GM19240 (cell line): ENCODE results near the gene CCDC154.
A peak's percentile ranks its signal among the peaks of the same experiment; 100 is the strongest.

Experiments
- DNase-seq: peaks from one replicate; pipeline ENCODE4 v3.0.0; 2011; ENCODE audit warnings: low spot score; ENCODE audit not compliant: insufficient read length

CCDC154 gene

GRCh38 chr16:1425616-1426370 is 18.6 kb downstream of the CCDC154 start:
- DNase-seq: no peak

GRCh38 chr16:1424028-1424427 is 20.3 kb downstream of the CCDC154 start:
- DNase-seq: no peak

DNA sequence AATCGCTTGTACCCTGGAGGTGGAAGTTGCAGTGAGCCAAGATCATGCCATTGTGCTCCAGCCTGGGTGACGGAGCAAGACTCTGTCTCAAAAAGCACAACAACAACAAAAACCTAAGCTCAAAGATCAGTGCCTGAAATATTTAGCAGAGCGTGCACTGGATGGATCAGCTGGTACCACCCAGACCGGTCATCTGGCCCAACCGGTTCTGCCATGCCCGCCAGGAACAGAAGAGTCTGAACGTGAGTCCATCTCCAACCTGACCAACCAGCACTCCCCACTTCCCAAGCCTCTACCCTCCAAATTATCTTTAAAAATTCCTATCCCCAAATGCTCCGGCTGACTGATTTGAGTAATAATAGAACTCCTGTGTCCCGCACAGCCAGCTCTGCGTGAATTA is 22.3 kb downstream of the CCDC154 start:
- DNase-seq: no peak

DNA sequence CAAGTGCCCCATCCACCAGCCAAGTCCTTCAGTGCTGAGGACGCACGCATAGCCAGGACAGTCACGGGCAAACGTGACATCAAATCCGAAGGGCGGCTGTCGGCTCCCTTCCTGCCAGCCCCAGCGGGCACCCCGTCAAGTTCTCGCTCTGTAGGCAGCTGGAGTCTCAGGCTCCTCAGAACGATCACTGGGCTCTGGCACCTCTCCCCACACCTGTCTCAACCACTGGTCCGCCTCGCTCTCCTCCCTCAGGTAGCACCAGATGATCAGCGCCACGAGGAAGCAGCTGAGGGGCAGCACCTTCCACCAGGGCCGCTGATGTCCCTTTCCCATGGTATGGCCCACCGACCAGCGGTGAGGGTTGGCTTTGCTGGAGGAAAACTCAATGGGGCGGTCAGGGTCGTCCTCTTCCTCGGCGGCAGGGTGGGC is 24.2 kb downstream of the CCDC154 start:
- no peak for DNase-seq

- no peak for DNase-seq
Observed at GRCh38 chr16:1416521-1416941, 27.8 kb downstream of the CCDC154 start.

DNA sequence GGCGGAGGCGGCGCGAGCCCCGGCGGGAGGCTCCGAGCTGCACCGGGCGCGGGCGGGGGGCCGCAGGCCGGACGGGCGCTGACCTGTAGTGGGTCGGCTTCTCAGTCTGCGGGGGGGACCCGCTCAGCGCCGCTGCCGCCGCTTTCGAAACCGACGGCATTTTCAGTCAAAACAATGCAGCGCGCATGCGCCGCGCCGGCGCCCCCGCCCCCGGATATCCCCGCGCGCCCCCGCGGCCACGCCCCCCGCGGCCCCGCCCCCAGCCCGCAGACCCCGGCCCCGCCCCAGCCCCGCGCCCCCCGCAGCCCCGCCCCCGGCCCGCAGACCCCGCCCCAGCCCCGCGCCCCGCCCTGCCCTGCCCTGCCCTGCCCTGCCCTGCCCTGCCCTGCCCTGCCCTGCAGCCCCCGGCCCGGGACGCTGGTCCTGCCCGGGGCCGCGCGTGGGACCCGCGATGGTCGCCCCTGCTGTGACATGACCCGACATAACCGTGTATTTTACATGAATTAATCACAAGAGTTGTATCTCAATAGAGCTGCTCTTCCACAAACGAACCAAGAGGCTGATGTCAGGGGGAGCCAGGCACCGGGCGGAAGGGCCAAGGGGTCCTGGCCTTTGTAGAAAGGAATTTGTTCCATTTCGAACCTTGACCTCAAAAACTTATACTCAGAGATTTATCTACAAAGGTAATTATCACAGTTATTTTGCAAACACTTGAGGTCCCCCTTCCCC is 29.7 kb downstream of the CCDC154 start, which contains the start of gene UNKL:
UNKL (minus strand) TSS at position 173 of the 729 bp plus-strand sequence; CDS start at position 160, 13 bp downstream.
- peak; percentile 65 for DNase-seq

DNA sequence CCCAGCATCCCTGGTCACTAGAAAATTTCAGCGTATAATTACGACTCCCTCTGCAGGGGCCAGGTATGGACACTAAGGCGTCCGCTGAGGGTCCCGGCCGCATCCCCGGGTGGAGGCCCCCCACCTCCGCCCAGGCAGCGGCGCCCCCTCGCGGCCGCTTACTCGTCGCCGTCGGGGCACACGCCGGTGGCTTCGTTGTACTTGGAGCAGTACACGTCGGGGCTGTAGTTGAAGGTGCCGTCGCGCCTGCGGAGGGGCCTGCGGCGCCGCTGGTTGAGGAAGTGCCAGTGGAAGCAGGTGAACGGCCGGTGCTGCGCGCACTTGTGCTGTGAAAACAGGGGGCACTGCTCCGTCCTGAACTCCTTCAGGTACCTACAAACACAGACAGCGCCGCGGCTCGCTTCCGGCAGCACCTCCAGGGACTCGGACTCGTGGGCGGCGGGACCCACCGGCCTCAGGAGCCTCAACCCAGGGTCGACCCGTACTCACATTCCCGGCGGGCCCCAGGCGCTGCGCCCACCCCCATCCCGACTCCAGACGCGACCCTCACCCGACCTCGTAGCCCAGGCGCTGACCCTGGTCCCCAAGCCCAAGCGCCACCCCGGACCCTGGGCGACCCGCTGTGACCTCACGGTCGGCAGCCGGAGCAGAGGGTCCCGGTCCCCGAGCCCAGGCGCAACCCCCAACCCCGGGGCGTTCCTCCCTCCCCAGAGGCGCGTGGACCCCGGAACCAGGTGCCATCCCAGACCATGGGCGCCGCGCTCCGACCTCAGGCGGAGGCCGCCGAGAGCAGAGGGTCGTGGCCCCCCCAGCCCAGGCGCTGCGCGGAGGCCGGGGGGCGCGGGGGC is 30.4 kb downstream of the CCDC154 start:
- DNase-seq: peak; percentile 50

DNA sequence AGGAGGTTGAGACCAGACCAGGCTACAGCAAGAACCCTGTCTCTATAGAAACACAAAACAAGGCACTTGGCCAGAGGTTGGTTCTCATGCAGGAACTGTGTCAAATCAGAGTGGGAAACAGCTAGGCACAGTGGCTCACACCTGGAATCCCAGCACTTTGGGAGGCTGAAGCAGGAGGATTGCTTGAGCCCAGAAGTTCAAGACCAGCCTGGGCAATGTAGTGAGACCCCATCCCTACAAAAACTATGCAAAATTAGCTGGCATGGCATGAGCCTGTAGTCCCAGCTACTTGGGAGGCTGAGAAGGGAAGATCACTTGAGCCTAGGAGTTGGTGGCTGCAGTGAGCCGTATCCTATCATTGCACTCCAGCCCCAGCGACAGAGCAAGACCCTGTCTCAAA is 31.5 kb downstream of the CCDC154 start:
- no peak for DNase-seq

DNA sequence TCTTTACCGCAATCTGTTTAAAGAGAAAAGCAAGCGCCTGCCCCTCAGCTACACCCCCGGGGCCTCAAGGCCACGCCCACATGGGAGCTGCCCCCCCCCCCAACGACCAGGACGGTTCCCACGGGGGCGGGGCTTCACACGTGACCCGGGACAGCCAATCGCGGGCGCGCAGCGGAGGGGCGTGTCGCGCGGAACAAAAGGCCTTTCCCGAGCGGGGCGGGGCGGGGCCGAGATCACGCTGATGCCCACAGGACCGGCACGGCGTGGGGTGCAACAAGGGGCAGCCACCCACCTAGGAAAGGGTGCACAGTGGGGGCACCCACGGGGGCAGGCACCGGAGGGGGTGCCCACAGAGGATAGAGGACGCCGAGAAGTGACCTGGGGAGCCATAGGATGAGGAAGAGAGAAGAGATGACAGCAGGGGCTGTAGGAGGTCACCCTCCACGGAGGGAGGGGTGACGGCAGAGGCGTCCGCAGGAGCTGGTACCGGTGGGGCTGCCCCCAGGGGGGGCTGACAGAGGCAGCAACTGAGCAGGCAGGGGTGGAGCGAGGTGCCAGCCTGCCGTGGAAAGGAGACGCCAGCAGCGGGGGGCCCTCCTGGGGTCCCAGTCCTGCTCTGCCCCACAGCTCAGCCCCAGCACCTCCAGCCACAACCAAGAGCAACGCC is 36.1 kb downstream of the CCDC154 start:
- peak; percentile 94 for DNase-seq

DNA sequence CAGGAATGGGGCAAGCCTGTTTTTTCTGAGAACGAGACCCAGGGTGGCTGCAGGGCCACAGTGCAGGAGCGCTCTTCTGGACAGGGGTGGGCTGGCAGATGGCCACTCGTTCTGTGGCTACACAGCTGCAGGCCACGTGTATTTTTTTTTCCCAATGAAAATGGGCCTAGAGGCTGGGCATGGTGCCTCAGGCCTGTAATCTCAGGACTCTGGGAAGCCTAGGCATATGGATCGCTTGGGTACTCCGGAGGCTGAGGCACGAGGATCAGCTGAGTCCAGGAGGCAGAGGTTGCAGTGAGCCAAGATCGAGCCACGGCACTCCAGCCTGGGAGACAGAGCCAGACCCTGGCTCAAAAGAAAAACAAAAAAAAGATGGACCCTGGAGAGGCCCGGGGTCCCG is 36.6 kb downstream of the CCDC154 start:
- DNase-seq: no peak

GRCh38 chr16:1403733-1404132 is 40.6 kb downstream of the CCDC154 start:
- no peak for DNase-seq

DNA sequence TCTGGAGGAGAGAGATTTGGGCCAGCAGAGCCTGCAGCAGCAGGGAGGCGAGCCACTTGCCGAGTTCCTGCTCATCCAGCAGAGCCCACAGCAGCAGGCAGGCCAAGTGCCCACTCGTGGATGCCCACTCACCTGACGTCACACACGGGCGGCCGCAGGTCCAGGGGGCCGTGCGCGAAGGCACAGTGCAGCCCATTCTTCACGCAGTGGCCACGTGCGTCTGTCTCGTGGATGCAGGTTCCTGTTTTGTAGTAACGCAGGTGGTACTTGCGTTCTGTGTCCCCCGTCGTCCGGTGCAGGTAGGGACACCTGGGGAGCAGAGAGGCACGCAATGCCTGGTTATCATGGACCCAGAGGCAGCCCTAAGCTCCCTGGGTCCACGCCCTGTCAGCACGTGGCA is 41.3 kb downstream of the CCDC154 start:
- DNase-seq: no peak

GRCh38 chr16:1401758-1402154 is 42.6 kb downstream of the CCDC154 start:
- no peak for DNase-seq

DNA sequence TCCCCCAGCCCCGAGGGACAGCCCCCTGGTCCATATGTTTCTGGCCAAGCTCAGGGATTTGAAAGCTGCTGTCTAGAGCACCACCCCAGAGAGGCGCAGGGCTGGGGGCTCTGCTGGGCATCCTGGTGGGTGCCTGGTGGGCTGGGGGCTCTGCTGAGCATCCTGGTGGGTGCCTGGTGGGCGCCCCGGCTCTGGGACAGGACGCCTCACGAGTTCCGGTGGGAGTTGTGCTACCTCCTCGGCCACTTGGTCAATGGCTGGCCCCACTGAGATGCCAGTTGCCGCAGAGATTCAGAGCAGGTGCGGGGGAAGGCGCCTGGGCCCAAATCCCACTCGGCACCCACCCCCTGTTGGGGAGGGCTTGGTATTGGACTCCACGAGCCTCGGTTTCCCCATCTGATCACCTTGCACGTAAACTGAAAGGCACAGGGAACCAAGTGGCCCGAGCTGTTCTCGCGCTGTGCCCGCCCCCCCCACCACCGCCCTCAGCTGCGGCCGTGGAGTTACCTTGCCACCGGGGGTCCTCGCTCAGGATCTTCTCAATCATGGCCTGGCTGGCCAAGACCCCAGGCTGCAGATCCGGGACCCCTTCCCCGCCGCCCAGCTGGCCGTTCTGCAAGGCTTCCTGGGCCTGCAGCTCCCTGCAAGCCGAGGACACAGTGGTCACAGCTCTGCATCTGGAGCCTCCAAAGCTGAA is 43.1 kb downstream of the CCDC154 start:
- DNase-seq: no peak

DNA sequence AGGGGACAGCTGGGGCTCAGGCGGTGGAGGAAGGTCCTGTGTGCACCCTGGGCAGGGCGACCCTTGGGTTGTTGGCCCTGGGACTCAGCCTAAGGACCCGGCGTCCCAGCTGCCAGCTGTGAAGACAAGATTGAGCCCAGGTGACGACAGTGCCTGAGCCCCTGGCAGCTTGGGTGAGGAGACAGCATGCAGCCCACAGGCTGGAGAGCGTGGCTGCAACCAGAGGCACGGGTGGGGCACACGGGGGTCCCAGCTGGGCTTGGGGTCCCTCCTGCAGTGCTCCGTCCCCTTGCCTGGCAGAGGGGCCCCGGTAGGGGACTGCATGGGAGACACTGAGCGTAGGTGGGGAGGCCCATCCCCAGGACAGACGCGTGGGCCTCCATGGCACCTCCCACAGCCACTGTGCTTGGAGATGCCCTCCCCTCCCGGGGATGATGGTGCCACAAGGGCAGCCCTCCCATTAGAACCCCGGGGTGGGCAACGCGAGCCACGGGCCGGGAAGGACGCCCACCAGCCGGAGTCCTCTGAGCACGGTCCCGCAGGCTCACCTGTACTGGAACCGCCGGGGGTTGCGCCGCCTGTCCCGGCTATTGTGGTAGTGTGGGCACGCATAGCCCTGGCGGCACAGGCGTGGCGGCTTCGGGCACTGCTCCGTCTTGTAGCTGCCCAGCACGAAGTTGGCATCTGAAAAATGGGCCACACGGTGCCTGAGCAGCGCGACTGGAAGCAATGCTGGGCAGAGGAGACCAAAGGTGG is 45.4 kb downstream of the CCDC154 start:
- no peak for DNase-seq

DNA sequence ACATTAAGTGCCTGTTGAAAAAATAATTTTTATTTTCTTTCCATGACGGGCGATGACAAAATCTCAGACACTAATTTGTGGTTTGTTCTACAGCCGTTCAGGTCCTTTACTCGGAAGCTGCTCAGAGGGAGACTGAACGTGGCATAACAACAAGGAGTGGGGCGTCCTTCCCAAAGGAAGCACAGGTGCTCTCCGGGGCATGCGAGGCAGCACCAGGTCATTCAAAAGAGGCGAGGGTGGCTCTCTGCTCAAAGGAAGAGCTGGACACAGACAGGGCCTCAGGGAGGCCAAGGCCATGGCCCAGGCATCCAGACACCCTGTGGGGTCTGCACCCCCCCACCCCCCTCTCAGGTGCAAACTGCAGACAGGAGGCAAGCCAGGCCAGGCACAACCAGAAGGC is 46.0 kb downstream of the CCDC154 start:
- no peak for DNase-seq

DNA sequence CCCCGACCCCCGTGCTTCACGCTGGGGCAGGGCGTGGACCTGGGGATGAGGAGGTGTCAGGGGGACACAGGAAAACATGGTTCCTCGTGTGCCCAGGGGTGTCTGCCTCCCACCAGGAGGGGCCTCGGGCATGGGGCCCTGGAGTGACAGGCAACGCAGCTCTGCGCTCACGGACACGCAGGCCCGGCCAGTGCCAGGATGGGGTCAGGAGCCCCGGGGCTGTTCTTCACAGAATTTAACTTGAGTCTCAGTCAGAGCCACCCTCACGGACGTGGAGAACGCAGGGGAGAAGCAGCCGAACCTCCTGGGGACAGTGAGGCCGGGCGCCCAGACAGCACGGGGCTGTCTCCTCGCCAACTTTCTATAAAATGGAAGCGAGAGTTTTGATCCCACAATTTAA is 46.6 kb downstream of the CCDC154 start:
- no peak for DNase-seq

DNA sequence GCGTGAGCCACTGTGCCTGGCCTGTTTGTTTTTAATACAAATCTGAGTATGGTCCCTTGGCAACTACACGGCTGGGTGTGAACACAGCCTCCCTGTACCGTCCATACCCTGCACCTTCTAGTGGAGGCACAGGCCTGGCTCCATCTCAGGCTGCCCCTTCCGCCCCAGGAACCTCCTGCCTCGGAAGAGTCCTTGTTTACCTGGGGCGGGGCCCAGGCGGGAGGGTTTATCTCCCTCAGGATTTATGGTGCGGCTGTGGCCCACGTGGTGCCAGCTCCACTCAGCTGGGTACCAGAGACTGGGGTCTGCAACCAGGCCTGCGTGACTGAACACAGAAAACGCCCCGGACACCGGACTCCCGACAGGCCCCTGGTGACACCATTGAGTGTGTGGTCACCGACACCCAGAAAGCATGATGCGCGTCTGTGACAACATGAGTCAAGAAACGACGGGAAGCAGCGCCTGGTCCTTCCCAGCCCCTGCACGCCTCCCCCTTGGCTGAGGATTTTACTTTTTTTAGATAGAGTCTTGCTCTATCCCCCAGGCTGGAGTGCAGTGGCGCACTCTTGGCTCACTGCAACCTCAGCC is 48.8 kb downstream of the CCDC154 start:
- no peak for DNase-seq

GRCh38 chr16:1394367-1394951 is 49.9 kb downstream of the CCDC154 start:
- DNase-seq: no peak
